WTC11 (cell line): Measurements from ENCODE around the gene SENP5. TPM values are rescaled to one million over a fixed set of nuclear protein-coding genes. Genes with fewer than 3 reads are reported as not detected.

Experiments used
- ATAC-seq: fragments of 200-7000 bp; cut with Tn5 transposase; 2 replicates; pipeline ENCODE4 v1.10.0; 2021; ENCODE audit warnings: mild to moderate bottlenecking, moderate library complexity
- CTCF ChIA-PET: fragments of 300-600 bp; sonication (Branson Sonifier 250); formaldehyde crosslinking; loops from one replicate; lab custom pipeline; 2021; ENCODE audit warnings: antibody characterized with exemption; lab: Charles Lee
- POLR2A ChIA-PET: fragments of 350-600 bp; sonication (Branson Sonifier 250); formaldehyde crosslinking; loops from one replicate; lab custom pipeline; 2021; ENCODE audit warnings: antibody characterized with exemption; lab: Charles Lee
- DNase-seq: peaks from one replicate; pipeline ENCODE4 v3.0.0; 2021; ENCODE audit warnings: low spot score
- H3K27ac Mint-ChIP-seq: 2 replicates; pipeline ENCODE4 v1.8.0; 2021; ENCODE audit warnings: mixed read lengths
- H3K27me3 Mint-ChIP-seq: 2 replicates; pipeline ENCODE4 v1.8.0; 2021; ENCODE audit warnings: low read depth, mild to moderate bottlenecking, moderate library complexity, mixed read lengths
- H3K36me3 Mint-ChIP-seq: 2 replicates; pipeline ENCODE4 v1.8.0; 2021; ENCODE audit warnings: mixed read lengths
- H3K4me1 Mint-ChIP-seq: 2 replicates; pipeline ENCODE4 v1.8.0; 2022; ENCODE audit warnings: mixed read lengths
- H3K4me3 Mint-ChIP-seq: 2 replicates; pipeline ENCODE4 v1.8.0; 2021; ENCODE audit warnings: mild to moderate bottlenecking, moderate library complexity, mixed read lengths
- H3K9me3 Mint-ChIP-seq: 2 replicates; pipeline ENCODE4 v1.8.0; 2021; ENCODE audit warnings: mixed read lengths
- ELF4 ChIP-seq: sonication (generic); formaldehyde crosslinking; IDR thresholded peaks from 2 replicates; pipeline ENCODE4 v1.8.1; 2022; ENCODE audit warnings: low read depth, mild to moderate bottlenecking, moderate library complexity, missing genetic modification reagents
- EMX1 ChIP-seq: fragments of 250-450 bp; sonication (Bioruptor Pico); IDR thresholded peaks from 2 replicates; pipeline ENCODE4 v1.8.0; 2021; ENCODE audit warnings: mild to moderate bottlenecking
- ESRRA ChIP-seq: sonication (generic); formaldehyde crosslinking; IDR thresholded peaks from 2 replicates; pipeline ENCODE4 v1.8.1; 2022; ENCODE audit warnings: mild to moderate bottlenecking, missing genetic modification reagents, borderline replicate concordance
- FOXJ3 ChIP-seq: sonication (generic); formaldehyde crosslinking; IDR thresholded peaks from 2 replicates; pipeline ENCODE4 v1.9.0; 2021; ENCODE audit warnings: missing genetic modification reagents, mild to moderate bottlenecking, borderline replicate concordance
- FOXK1 ChIP-seq: sonication (generic); formaldehyde crosslinking; IDR thresholded peaks from 2 replicates; pipeline ENCODE4 v1.8.0; 2022; ENCODE audit warnings: mild to moderate bottlenecking, moderate library complexity, missing genetic modification reagents
- GABPB1 ChIP-seq: sonication (generic); formaldehyde crosslinking; IDR thresholded peaks from 2 replicates; pipeline ENCODE4 v1.8.1; 2023; ENCODE audit warnings: mild to moderate bottlenecking, missing genetic modification reagents
- JAZF1 ChIP-seq: fragments of 250-450 bp; sonication (Bioruptor Pico); IDR thresholded peaks from 2 replicates; pipeline ENCODE4 v1.9.0; 2021; ENCODE audit warnings: moderate library complexity, mild to moderate bottlenecking, inconsistent platforms
- JUN ChIP-seq: sonication (generic); formaldehyde crosslinking; IDR thresholded peaks from 2 replicates; pipeline ENCODE4 v1.8.0; 2023; ENCODE audit warnings: mild to moderate bottlenecking, missing genetic modification reagents
- MXD4 ChIP-seq: fragments of 250-450 bp; sonication (Bioruptor Pico); IDR thresholded peaks from 2 replicates; pipeline ENCODE4 v1.8.0; 2021; ENCODE audit warnings: mild to moderate bottlenecking, moderate library complexity, borderline replicate concordance
- SMAD3 ChIP-seq: sonication (generic); formaldehyde crosslinking; IDR thresholded peaks from 2 replicates; pipeline ENCODE4 v1.8.0; 2022; ENCODE audit warnings: missing genetic modification reagents, mild to moderate bottlenecking, borderline replicate concordance
- TCF7 ChIP-seq: sonication (generic); formaldehyde crosslinking; IDR thresholded peaks from 2 replicates; pipeline ENCODE4 v1.8.0; 2022; ENCODE audit warnings: mild to moderate bottlenecking, low read depth, missing genetic modification reagents, moderate library complexity
- ZNF121 ChIP-seq: sonication (generic); formaldehyde crosslinking; IDR thresholded peaks from 2 replicates; pipeline ENCODE4 v1.8.0; 2023; ENCODE audit warnings: missing genetic modification reagents
- ZNF219 ChIP-seq: sonication (generic); formaldehyde crosslinking; IDR thresholded peaks from 2 replicates; pipeline ENCODE4 v1.8.0; 2023; ENCODE audit warnings: missing genetic modification reagents, mild to moderate bottlenecking, borderline replicate concordance
- ZNF263 ChIP-seq: sonication (generic); formaldehyde crosslinking; IDR thresholded peaks from 2 replicates; pipeline ENCODE4 v1.8.1; 2022; ENCODE audit warnings: low read depth, mild to moderate bottlenecking, moderate library complexity, missing genetic modification reagents
- ZNF416 ChIP-seq: fragments of 250-450 bp; sonication (Bioruptor Pico); IDR thresholded peaks from 2 replicates; pipeline ENCODE4 v1.9.0; 2021; ENCODE audit warnings: mild to moderate bottlenecking, inconsistent platforms
- total RNA-seq: library from RNA; stranded (reverse); gene quantifications from 3 replicates; pipeline ENCODE4 v1.2.3, GENCODE V29; 2021
- TF ChIP-seq, protein P1 (sequence below): sonication (generic); formaldehyde crosslinking; IDR thresholded peaks from 2 replicates; pipeline ENCODE4 v1.8.1; 2023; ENCODE audit warnings: mild to moderate bottlenecking, missing genetic modification reagents, borderline replicate concordance
- TF ChIP-seq, protein P2 (sequence below): sonication (generic); formaldehyde crosslinking; IDR thresholded peaks from 2 replicates; pipeline ENCODE4 v1.8.1; 2023; ENCODE audit warnings: mild to moderate bottlenecking, missing genetic modification reagents
- TF ChIP-seq, protein P3 (sequence below): sonication (generic); formaldehyde crosslinking; IDR thresholded peaks from 2 replicates; pipeline ENCODE4 v1.8.0; 2022; ENCODE audit warnings: mild to moderate bottlenecking, missing genetic modification reagents
- TF ChIP-seq, protein P4 (sequence below): sonication (generic); formaldehyde crosslinking; IDR thresholded peaks from 2 replicates; pipeline ENCODE4 v1.8.0; 2023; ENCODE audit warnings: missing genetic modification reagents
- TF ChIP-seq, protein P5 (sequence below): sonication (generic); formaldehyde crosslinking; IDR thresholded peaks from 2 replicates; pipeline ENCODE4 v1.8.1; 2023; ENCODE audit warnings: mild to moderate bottlenecking, missing genetic modification reagents, moderate library complexity
- TF ChIP-seq, protein P6 (sequence below): fragments of 250-450 bp; sonication (Bioruptor Pico); conservative IDR thresholded peaks from 2 replicates; pipeline ENCODE4 v1.9.0; 2021; ENCODE audit warnings: mild to moderate bottlenecking

SENP5 gene
- total RNA-seq, 1 experiment from 2014 or later = 30.8 TPM

DNA sequence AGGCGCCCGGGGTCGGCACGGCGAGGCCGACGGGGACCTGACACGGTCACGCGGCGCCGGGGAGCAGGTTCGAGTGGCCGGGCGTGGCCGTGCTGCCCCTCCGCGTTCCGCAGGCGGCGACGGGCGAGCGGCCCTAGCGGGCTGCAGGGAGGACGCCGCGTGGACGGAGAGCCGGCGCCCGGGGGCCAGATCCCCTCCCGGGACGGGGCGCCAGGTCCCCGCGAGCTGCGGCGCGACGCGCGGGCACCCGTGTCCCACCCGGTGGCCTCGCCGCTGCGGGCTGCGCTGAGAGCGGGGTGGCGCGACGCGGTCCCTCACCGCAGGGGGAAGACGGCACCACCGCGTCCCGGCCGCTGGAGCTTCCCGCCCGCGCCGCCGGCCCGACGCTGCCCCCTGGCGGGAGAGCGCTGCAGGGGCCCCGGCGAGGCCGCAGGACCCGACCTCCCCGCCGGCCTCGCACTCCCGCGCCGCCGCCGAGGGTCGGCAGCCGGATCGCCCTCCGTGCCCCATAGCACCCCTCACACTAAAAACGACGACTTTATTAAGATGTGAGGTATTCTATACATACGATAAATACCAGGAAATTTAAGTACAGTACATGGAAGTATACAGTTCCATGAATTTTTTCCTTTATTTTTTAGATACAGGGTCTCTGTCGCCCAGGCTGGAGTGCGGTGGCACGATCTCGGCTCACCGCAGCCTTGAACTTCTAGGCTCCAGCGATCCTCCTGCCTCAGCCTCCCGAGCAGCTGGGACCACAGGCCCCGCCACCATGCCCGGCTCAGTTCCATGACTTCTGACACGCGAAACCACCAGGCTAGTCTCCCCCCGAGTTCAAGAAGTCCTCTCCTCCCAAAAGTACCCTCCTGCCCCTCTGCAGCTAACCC lies 102.2 kb downstream of the SENP5 start (continued):
- TF ChIP-seq, protein P1, sequence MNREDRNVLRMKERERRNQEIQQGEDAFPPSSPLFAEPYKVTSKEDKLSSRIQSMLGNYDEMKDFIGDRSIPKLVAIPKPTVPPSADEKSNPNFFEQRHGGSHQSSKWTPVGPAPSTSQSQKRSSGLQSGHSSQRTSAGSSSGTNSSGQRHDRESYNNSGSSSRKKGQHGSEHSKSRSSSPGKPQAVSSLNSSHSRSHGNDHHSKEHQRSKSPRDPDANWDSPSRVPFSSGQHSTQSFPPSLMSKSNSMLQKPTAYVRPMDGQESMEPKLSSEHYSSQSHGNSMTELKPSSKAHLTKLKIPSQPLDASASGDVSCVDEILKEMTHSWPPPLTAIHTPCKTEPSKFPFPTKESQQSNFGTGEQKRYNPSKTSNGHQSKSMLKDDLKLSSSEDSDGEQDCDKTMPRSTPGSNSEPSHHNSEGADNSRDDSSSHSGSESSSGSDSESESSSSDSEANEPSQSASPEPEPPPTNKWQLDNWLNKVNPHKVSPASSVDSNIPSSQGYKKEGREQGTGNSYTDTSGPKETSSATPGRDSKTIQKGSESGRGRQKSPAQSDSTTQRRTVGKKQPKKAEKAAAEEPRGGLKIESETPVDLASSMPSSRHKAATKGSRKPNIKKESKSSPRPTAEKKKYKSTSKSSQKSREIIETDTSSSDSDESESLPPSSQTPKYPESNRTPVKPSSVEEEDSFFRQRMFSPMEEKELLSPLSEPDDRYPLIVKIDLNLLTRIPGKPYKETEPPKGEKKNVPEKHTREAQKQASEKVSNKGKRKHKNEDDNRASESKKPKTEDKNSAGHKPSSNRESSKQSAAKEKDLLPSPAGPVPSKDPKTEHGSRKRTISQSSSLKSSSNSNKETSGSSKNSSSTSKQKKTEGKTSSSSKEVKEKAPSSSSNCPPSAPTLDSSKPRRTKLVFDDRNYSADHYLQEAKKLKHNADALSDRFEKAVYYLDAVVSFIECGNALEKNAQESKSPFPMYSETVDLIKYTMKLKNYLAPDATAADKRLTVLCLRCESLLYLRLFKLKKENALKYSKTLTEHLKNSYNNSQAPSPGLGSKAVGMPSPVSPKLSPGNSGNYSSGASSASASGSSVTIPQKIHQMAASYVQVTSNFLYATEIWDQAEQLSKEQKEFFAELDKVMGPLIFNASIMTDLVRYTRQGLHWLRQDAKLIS (CRISPR knock-in tag) = no peak
- 0 out of 2 replicates have a peak, but pooled peaks have one; percentile 41 for TF ChIP-seq FOXK1 (CRISPR knock-in tag)
- 0 out of 2 replicates have a peak, but pooled peaks have one; percentile 31 for TF ChIP-seq ZNF416 (CRISPR knock-in tag)
- TF ChIP-seq SMAD3 (CRISPR knock-in tag) = no peak
- TF ChIP-seq ZNF219 (CRISPR knock-in tag) = no peak
- TF ChIP-seq, protein P2, sequence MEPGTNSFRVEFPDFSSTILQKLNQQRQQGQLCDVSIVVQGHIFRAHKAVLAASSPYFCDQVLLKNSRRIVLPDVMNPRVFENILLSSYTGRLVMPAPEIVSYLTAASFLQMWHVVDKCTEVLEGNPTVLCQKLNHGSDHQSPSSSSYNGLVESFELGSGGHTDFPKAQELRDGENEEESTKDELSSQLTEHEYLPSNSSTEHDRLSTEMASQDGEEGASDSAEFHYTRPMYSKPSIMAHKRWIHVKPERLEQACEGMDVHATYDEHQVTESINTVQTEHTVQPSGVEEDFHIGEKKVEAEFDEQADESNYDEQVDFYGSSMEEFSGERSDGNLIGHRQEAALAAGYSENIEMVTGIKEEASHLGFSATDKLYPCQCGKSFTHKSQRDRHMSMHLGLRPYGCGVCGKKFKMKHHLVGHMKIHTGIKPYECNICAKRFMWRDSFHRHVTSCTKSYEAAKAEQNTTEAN (CRISPR knock-in tag) = no peak
- TF ChIP-seq MXD4 (CRISPR knock-in tag) = no peak
- TF ChIP-seq, all 79 proteins: peak for 12

DNA sequence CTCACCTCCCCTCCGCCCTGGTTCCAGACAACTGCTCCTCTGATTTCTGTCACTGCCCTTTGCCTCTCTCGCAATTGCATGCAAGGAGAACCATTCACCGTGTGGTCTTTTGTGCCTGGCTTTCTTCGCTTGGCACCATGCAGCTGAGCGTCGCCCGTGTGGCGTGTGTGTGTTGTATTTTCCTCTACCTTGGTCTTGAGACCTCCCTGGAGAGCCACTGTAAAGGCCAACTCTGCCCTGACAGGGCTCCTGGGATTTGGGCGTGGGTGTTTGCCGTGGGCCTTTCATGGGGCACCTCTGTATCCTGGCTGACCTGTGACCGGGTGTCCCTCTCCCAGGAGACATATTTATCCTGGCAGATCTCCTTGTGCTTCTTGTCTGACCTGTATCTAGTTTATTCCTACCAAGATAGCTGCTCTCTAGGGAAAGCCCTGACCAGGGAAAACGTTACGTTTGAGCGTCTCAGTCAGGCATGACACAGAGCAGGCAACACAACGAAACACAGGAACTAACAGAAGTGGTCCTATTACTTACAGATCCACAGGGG lies 102.9 kb downstream of the SENP5 start:
- TF ChIP-seq ELF4 (CRISPR knock-in tag) (no peak), ZNF263 (no peak), JUN (CRISPR knock-in tag) (no peak)
- TF ChIP-seq, protein P3, sequence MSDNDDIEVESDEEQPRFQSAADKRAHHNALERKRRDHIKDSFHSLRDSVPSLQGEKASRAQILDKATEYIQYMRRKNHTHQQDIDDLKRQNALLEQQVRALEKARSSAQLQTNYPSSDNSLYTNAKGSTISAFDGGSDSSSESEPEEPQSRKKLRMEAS = no peak
- DNase-seq (no peak), ATAC-seq (no peak)
- POLR2A ChIA-PET = no interaction called here
- peaks cover 3% of the 10 kb centered on the region; the same call in 1 of the 2 replicates for H3K9me3 Mint-ChIP-seq
- no peak overlapping the region for H3K27ac Mint-ChIP-seq
- peaks cover 55% of the 10 kb centered on the region for H3K27me3 Mint-ChIP-seq
- H3K4me1 Mint-ChIP-seq = peaks cover 10% of the 10 kb centered on the region
- H3K36me3 Mint-ChIP-seq = peaks cover 3% of the 10 kb centered on the region; the same call in 1 of the 2 replicates
- peak overlapping the region; percentile 61 for H3K4me3 Mint-ChIP-seq
- CTCF ChIA-PET = interaction anchor here (1.1 to 1.4 kb wide), 4 partner anchors 11 to 361 kb away, joined by 3 to 7 read pairs (median 4); partner anchors contain the start of gene NCBP2

DNA sequence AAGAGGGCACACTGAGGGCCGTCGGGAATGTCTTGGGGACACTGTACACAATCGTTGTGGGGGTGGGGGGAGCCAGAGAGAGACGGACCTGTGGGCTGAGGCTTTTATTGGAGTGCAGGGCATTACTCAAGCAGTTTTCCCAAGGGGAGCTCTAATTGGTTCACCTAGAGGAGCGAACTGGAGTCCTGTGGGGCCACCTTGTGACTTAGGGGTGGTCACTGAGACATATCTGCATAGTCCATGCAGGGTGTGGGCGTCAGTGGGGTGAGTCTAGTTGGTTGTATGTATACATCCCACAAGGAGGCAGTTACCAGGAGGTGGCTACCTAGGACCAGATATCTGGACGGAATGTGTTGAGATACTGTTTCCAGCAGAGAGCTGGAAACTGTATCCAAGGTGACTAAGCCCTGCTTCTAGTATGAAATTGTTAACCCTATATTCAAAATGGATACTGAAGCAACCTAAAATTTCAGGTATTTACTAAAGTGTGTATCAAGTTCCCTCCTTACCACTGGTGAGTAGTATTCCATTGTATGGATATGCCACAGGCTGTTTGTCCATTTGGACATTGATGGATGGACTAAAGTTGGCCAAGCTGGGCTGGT lies 103.5 kb downstream of the SENP5 start:
- Mint-ChIP-seq H3K9me3 (peaks cover 3% of the 10 kb centered on the region; the same call in 1 of the 2 replicates), H3K4me1 (peaks cover 10% of the 10 kb centered on the region), H3K27ac (no peak overlapping the region), H3K27me3 (peaks cover 49% of the 10 kb centered on the region), H3K36me3 (peaks cover 3% of the 10 kb centered on the region; the same call in 1 of the 2 replicates), H3K4me3 (no peak overlapping the region)
- no peak for DNase-seq
- ChIA-PET CTCF (interaction anchor here (1.1 kb wide), 1 partner anchor 23 kb away, joined by 3 read pairs; no protein-coding TSS in a partner anchor), POLR2A (no interaction called here)
- no peak for ATAC-seq
- TF ChIP-seq, protein P4, sequence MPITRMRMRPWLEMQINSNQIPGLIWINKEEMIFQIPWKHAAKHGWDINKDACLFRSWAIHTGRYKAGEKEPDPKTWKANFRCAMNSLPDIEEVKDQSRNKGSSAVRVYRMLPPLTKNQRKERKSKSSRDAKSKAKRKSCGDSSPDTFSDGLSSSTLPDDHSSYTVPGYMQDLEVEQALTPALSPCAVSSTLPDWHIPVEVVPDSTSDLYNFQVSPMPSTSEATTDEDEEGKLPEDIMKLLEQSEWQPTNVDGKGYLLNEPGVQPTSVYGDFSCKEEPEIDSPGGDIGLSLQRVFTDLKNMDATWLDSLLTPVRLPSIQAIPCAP = no peak
- TF ChIP-seq ZNF121 (CRISPR knock-in tag) (no peak), JAZF1 (CRISPR knock-in tag) (no peak), EMX1 (no peak), GABPB1 (no peak), ESRRA (CRISPR knock-in tag) (no peak), MXD4 (CRISPR knock-in tag) (no peak), FOXK1 (CRISPR knock-in tag) (no peak), TCF7 (CRISPR knock-in tag) (no peak), FOXJ3 (CRISPR knock-in tag) (no peak)
- TF ChIP-seq, protein P5, sequence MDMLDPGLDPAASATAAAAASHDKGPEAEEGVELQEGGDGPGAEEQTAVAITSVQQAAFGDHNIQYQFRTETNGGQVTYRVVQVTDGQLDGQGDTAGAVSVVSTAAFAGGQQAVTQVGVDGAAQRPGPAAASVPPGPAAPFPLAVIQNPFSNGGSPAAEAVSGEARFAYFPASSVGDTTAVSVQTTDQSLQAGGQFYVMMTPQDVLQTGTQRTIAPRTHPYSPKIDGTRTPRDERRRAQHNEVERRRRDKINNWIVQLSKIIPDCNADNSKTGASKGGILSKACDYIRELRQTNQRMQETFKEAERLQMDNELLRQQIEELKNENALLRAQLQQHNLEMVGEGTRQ = no peak
- TF ChIP-seq, protein P6, sequence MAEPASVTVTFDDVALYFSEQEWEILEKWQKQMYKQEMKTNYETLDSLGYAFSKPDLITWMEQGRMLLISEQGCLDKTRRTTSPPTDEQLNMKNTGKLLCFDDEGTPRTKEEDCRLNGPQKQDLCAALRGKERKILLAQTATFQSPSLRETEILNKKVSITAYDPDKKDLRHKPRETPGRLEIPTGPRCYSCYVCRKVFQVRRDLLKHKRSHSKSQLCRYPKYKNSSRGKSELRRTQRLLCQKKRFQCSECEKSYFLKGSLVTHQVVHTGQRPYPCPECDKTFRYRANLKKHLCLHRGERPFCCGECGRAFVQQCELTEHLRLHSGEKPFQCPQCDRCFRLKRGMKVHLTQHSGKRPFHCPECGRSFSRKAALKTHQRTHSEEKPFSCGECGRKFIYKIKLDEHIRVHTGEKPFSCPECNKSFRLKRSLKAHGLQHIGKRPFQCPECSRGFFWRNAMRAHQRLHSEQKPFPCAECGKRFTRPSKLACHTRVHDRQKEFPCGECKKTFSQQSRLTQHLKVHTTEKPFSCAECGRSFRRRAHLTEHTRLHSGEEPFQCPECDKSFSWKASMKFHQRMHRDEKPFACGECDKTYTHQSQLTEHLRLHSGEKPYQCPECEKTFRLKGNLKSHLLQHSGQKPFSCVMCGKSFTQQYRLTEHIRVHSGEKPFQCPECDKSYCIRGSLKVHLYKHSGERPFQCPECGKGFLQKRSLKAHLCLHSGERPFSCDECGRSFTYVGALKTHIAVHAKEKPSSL (CRISPR knock-in tag) = no peak
